HFFc6 (cell line): ENCODE measurements around the gene SRPX. TPM values are rescaled to one million over a fixed set of nuclear protein-coding genes. Genes with fewer than 3 reads are reported as not detected.

ENCODE experiments used
- DNase-seq: peaks from one replicate; pipeline ENCODE4 v3.0.0-alpha.2; 2018
- H3K27ac Mint-ChIP-seq: 2 replicates; pipeline ENCODE4 v1.8.0; 2020; ENCODE audit warnings: mild to moderate bottlenecking, mixed read lengths
- H3K27me3 Mint-ChIP-seq: 2 replicates; pipeline ENCODE4 v1.8.0; 2021; ENCODE audit warnings: mild to moderate bottlenecking, moderate library complexity, mixed read lengths; ENCODE audit not compliant: insufficient read depth
- H3K36me3 Mint-ChIP-seq: 2 replicates; pipeline ENCODE4 v1.8.0; 2021; ENCODE audit warnings: low read depth, mixed read lengths
- H3K4me1 Mint-ChIP-seq: 2 replicates; pipeline ENCODE4 v1.8.0; 2020; ENCODE audit warnings: low read depth, mixed read lengths
- H3K4me3 Mint-ChIP-seq: 2 replicates; pipeline ENCODE4 v1.8.0; 2020; ENCODE audit warnings: mild to moderate bottlenecking, moderate library complexity, mixed read lengths
- H3K9me3 Mint-ChIP-seq: 2 replicates; pipeline ENCODE4 v1.8.0; 2020; ENCODE audit warnings: mild to moderate bottlenecking, mixed read lengths
- CTCF ChIP-seq: fragments of 200-600 bp; sonication (generic); IDR thresholded peaks from 2 replicates; pipeline ENCODE4 v1.5.0; 2021; ENCODE audit warnings: antibody characterized with exemption, mild to moderate bottlenecking
- total RNA-seq, 6 experiments: library from RNA; stranded (reverse); fragmentation: NEBNext Ultra II Directional; extraction: Animal tissue kit (Norgen Biotek cat#: 25700); gene quantifications; 2 replicates in 1 of 6; 3 replicates in 5 of 6; pipeline ENCODE4 v1.2.3, GENCODE V29; 2021

Gene SRPX
- total RNA-seq, 6 experiments from 2014 or later: 10.6 to 47.2 (median 42.4) TPM

GRCh38 chrX:38206036-38206435, 14.6 kb downstream of the SRPX start:
- Mint-ChIP-seq H3K4me3 (peak overlapping the region; percentile 64; the same call in 1 of the 2 replicates), H3K9me3 (no peaks in the 10 kb centered on the region), H3K27me3 (peaks cover 13% of the 10 kb centered on the region; the same call in 1 of the 2 replicates), H3K36me3 (no peaks in the 10 kb centered on the region), H3K27ac (peak overlapping the region; percentile 29; the same call in 1 of the 2 replicates), H3K4me1 (peaks cover 16% of the 10 kb centered on the region)
- peak; percentile 25 for TF ChIP-seq CTCF
- peak; percentile 16 for DNase-seq

GRCh38 chrX:38205039-38205438, 15.6 kb downstream of the SRPX start:
- Mint-ChIP-seq H3K4me3 (no peak overlapping the region), H3K36me3 (no peaks in the 10 kb centered on the region), H3K27ac (no peak overlapping the region), H3K4me1 (peaks cover 16% of the 10 kb centered on the region), H3K9me3 (no peaks in the 10 kb centered on the region), H3K27me3 (peaks cover 14% of the 10 kb centered on the region; the same call in 1 of the 2 replicates)
- TF ChIP-seq CTCF: no peak
- DNase-seq: no peak

GRCh38 chrX:38192007-38192810, 28.5 kb downstream of the SRPX start:
- DNase-seq: peak; percentile 2
- peak overlapping the region; percentile 36 for H3K4me3 Mint-ChIP-seq
- H3K9me3 Mint-ChIP-seq: no peaks in the 10 kb centered on the region
- H3K27ac Mint-ChIP-seq: no peak overlapping the region
- H3K4me1 Mint-ChIP-seq: peaks cover 8% of the 10 kb centered on the region; the same call in 1 of the 2 replicates
- H3K36me3 Mint-ChIP-seq: no peaks in the 10 kb centered on the region
- TF ChIP-seq CTCF: peak; percentile 76
- H3K27me3 Mint-ChIP-seq: no peaks in the 10 kb centered on the region; the same call in 1 of the 2 replicates

GRCh38 chrX:38189431-38190250, 31.0 kb downstream of the SRPX start:
- Mint-ChIP-seq H3K4me1 (peaks cover 8% of the 10 kb centered on the region; the same call in 1 of the 2 replicates), H3K9me3 (no peaks in the 10 kb centered on the region), H3K36me3 (0 out of 2 replicates have a peak, but pooled peaks cover 3% of the 10 kb centered on the region), H3K27me3 (peaks cover 6% of the 10 kb centered on the region; the same call in 1 of the 2 replicates), H3K27ac (no peak overlapping the region), H3K4me3 (no peak overlapping the region)
- TF ChIP-seq CTCF: no peak
- DNase-seq: no peak

GRCh38 chrX:38183596-38183995, 37.1 kb downstream of the SRPX start:
- TF ChIP-seq CTCF: no peak
- H3K4me3 Mint-ChIP-seq: no peak overlapping the region
- H3K27ac Mint-ChIP-seq: no peak overlapping the region
- H3K36me3 Mint-ChIP-seq: 0 out of 2 replicates have a peak, but pooled peaks cover 3% of the 10 kb centered on the region
- no peaks in the 10 kb centered on the region for H3K9me3 Mint-ChIP-seq
- peaks cover 11% of the 10 kb centered on the region; the same call in 1 of the 2 replicates for H3K27me3 Mint-ChIP-seq
- no peak for DNase-seq
- H3K4me1 Mint-ChIP-seq: peaks cover 7% of the 10 kb centered on the region; the same call in 1 of the 2 replicates
